Right atrium auricular region (tissue), 2 donors: Measurements from ENCODE around the gene MYLIP. TPM values are rescaled to one million over a fixed set of nuclear protein-coding genes. Genes with fewer than 3 reads are reported as not detected.

Experiments
- DNase-seq: peaks from one replicate; pipeline ENCODE4 v3.0.0-alpha.2; 2019; ENCODE audit warnings: low spot score
- H3K27ac ChIP-seq, 2 donors: fragments of 200-600 bp; sonication (generic); 1 replicate in 1 of 2; 2 replicates in 1 of 2; pipeline ENCODE4 v1.5.1; 2016 to 2019
- H3K27me3 ChIP-seq, 2 donors: fragments of 200-600 bp; sonication (generic); one replicate each; pipeline versions ENCODE4 v1.5.1 to v1.6.0; 2017 to 2019
- H3K36me3 ChIP-seq: fragments of 200-600 bp; sonication (generic); one replicate; pipeline ENCODE4 v1.5.1; 2016
- H3K4me1 ChIP-seq, 2 donors: fragments of 200-600 bp; sonication (generic); one replicate each; pipeline versions ENCODE4 v1.5.1 to v1.6.0; 2017 to 2019
- H3K4me3 ChIP-seq, 2 donors: fragments of 200-600 bp; sonication (generic); 1 replicate in 1 of 2; 2 replicates in 1 of 2; pipeline ENCODE4 v1.5.1; 2017 to 2019; ENCODE audit warnings: mild to moderate bottlenecking in 1 of 2, moderate library complexity in 1 of 2
- H3K9me3 ChIP-seq, 2 donors: fragments of 200-600 bp; sonication (generic); one replicate each; pipeline ENCODE4 v1.5.1; 2019
- CTCF ChIP-seq, 2 donors: fragments of 200-600 bp; sonication (generic); IDR thresholded peaks; one replicate each; pipeline ENCODE4 v1.5.1; 2019; ENCODE audit warnings: antibody characterized with exemption in 2 of 2
- total RNA-seq, 2 donors: library from RNA; depleted of rRNA; stranded (reverse); fragments of >200 nt; gene quantifications; one replicate each; pipeline ENCODE4 v1.1.0, GENCODE V29; 2016

MYLIP gene
- total RNA-seq, 2 donors from 2014 or later: 15.6 to 25.1 TPM

GRCh38 chr6:16108921-16109658, 19.8 kb upstream of the MYLIP start:
- H3K27ac ChIP-seq: peak overlapping the region in 1 of 2 donors; percentile 9
- H3K4me1 ChIP-seq: peaks cover 0 to 18% of the 10 kb centered on the region in 2 donors
- H3K4me3 ChIP-seq: no peak overlapping the region
- TF ChIP-seq CTCF (IDR thresholded peaks at IDR 0.05): no peak
- H3K9me3 ChIP-seq: no peaks in the 10 kb centered on the region
- DNase-seq: no peak
- no peaks in the 10 kb centered on the region for H3K36me3 ChIP-seq
- no peaks in the 10 kb centered on the region for H3K27me3 ChIP-seq

GRCh38 chr6:16109659-16110305, 19.1 kb upstream of the MYLIP start:
- H3K4me1 ChIP-seq: peaks cover 0 to 15% of the 10 kb centered on the region in 2 donors
- no peak overlapping the region for H3K4me3 ChIP-seq
- no peaks in the 10 kb centered on the region for H3K36me3 ChIP-seq
- H3K9me3 ChIP-seq: no peaks in the 10 kb centered on the region
- peak overlapping the region in 1 of 2 donors; percentile 9 for H3K27ac ChIP-seq
- no peak for DNase-seq
- TF ChIP-seq CTCF (IDR thresholded peaks at IDR 0.05): no peak
- H3K27me3 ChIP-seq: no peaks in the 10 kb centered on the region

- no peaks in the 10 kb centered on the region for H3K4me1 ChIP-seq
- no peak overlapping the region for H3K4me3 ChIP-seq
- TF ChIP-seq CTCF (IDR thresholded peaks at IDR 0.05): no peak
- no peaks in the 10 kb centered on the region for H3K9me3 ChIP-seq
- H3K27me3 ChIP-seq: no peaks in the 10 kb centered on the region
- H3K27ac ChIP-seq: no peak overlapping the region
- no peak for DNase-seq
- no peaks in the 10 kb centered on the region for H3K36me3 ChIP-seq
Observed at GRCh38 chr6:16118825-16119224, 10.1 kb upstream of the MYLIP start.

- H3K9me3 ChIP-seq: no peaks in the 10 kb centered on the region
- H3K27ac ChIP-seq: no peak overlapping the region
- DNase-seq: no peak
- H3K27me3 ChIP-seq: no peaks in the 10 kb centered on the region
- peaks cover 0 to 10% of the 10 kb centered on the region in 2 donors for H3K4me1 ChIP-seq
- TF ChIP-seq CTCF (IDR thresholded peaks at IDR 0.05): no peak
- no peak overlapping the region for H3K4me3 ChIP-seq
- H3K36me3 ChIP-seq: no peaks in the 10 kb centered on the region
Observed at GRCh38 chr6:16121339-16121738, 7.5 kb upstream of the MYLIP start.

- Histone ChIP-seq H3K36me3 (no peaks in the 10 kb centered on the region), H3K27ac (no peak overlapping the region), H3K4me3 (no peak overlapping the region), H3K9me3 (no peaks in the 10 kb centered on the region), H3K27me3 (no peaks in the 10 kb centered on the region), H3K4me1 (peaks cover 0 to 10% of the 10 kb centered on the region in 2 donors)
- TF ChIP-seq CTCF (IDR thresholded peaks at IDR 0.05): no peak
- DNase-seq: no peak
Observed at GRCh38 chr6:16122197-16122596, 6.7 kb upstream of the MYLIP start.
